Effector memory CD4-positive, alpha-beta T cell (primary cell): ENCODE results near the gene HSPA12B.

ENCODE experiments used
- DNase-seq, 3 donors: peaks; one replicate each; pipeline ENCODE4 v3.0.0-alpha.2; 2020
- H3K27ac ChIP-seq: 2 replicates; pipeline ENCODE4 v1.7.0; 2013; ENCODE audit warnings: mild to moderate bottlenecking, low read length, moderate library complexity; ENCODE audit not compliant: insufficient read depth, poor library complexity, severe bottlenecking
- H3K27me3 ChIP-seq: replicated peaks from 2 replicates; pipeline ENCODE4 v1.7.0; 2013; ENCODE audit warnings: mild to moderate bottlenecking, low read length; ENCODE audit not compliant: insufficient read depth, control insufficient read depth, poor library complexity, severe bottlenecking
- H3K36me3 ChIP-seq: 2 replicates; pipeline ENCODE4 v1.7.0; 2013; ENCODE audit warnings: mild to moderate bottlenecking, low read length, moderate library complexity; ENCODE audit not compliant: control insufficient read depth, insufficient read depth
- H3K4me1 ChIP-seq: 2 replicates; pipeline ENCODE4 v1.7.0; 2013; ENCODE audit warnings: low read length, mild to moderate bottlenecking; ENCODE audit not compliant: control insufficient read depth, insufficient read depth, poor library complexity, severe bottlenecking
- H3K4me3 ChIP-seq: 2 replicates; pipeline ENCODE4 v1.7.0; 2013; ENCODE audit warnings: low read length, low read depth, mild to moderate bottlenecking; ENCODE audit not compliant: insufficient read depth, poor library complexity, severe bottlenecking
- H3K9me3 ChIP-seq: 2 replicates; pipeline ENCODE4 v1.7.0; 2013; ENCODE audit warnings: mild to moderate bottlenecking, low read length, moderate library complexity; ENCODE audit not compliant: control insufficient read depth

Gene HSPA12B

GRCh38 chr20:3801846-3802245 lies 69.4 kb downstream of the HSPA12B start:
- Histone ChIP-seq H3K4me3 (no peak overlapping the region), H3K27me3 (no peaks in the 10 kb centered on the region), H3K9me3 (no peaks in the 10 kb centered on the region), H3K36me3 (peaks cover 61% of the 10 kb centered on the region), H3K27ac (peak overlapping the region; percentile 65), H3K4me1 (peaks cover 57% of the 10 kb centered on the region)
- no peak for DNase-seq
